Neutrophil (primary cell): Measurements from ENCODE around the gene RALY.

Experiments
- H3K27ac ChIP-seq: fragments of 200-600 bp; sonication (generic); 2 replicates; pipeline ENCODE4 v1.5.1; 2016; ENCODE audit warnings: mild to moderate bottlenecking, moderate library complexity
- H3K27me3 ChIP-seq: fragments of 200-600 bp; sonication (generic); 2 replicates; pipeline ENCODE4 v1.6.0; 2016; ENCODE audit warnings: mild to moderate bottlenecking
- H3K36me3 ChIP-seq: fragments of 200-600 bp; sonication (generic); 2 replicates; pipeline ENCODE4 v1.5.1; 2017
- H3K4me1 ChIP-seq, 2 experiments: fragments of 200-600 bp in 1 of 2; sonication (generic) in 1 of 2; 1 replicate in 1 of 2; 2 replicates in 1 of 2; pipeline versions ENCODE4 v1.5.1 to v1.6.1; 2013 to 2016; ENCODE audit warnings: low read depth in 1 of 2, low read length in 1 of 2, mild to moderate bottlenecking in 1 of 2, moderate library complexity in 1 of 2; ENCODE audit not compliant: control insufficient read depth in 1 of 2, insufficient read depth in 1 of 2
- H3K4me3 ChIP-seq, 2 experiments: fragments of 200-600 bp in 1 of 2; sonication (generic) in 1 of 2; 1 replicate in 1 of 2; 2 replicates in 1 of 2; pipeline ENCODE4 v1.5.1; 2013 to 2016; ENCODE audit warnings: low read depth in 1 of 2, low read length in 1 of 2, mild to moderate bottlenecking in 1 of 2, moderate library complexity in 1 of 2
- H3K9me3 ChIP-seq: fragments of 200-600 bp; sonication (generic); 2 replicates; pipeline ENCODE4 v1.5.1; 2016
- TF ChIP-seq, protein P1 (sequence below): fragments of 200-600 bp; sonication (generic); IDR thresholded peaks from 2 replicates; pipeline ENCODE4 v1.5.1; 2016; ENCODE audit warnings: antibody characterized with exemption

Gene RALY

DNA sequence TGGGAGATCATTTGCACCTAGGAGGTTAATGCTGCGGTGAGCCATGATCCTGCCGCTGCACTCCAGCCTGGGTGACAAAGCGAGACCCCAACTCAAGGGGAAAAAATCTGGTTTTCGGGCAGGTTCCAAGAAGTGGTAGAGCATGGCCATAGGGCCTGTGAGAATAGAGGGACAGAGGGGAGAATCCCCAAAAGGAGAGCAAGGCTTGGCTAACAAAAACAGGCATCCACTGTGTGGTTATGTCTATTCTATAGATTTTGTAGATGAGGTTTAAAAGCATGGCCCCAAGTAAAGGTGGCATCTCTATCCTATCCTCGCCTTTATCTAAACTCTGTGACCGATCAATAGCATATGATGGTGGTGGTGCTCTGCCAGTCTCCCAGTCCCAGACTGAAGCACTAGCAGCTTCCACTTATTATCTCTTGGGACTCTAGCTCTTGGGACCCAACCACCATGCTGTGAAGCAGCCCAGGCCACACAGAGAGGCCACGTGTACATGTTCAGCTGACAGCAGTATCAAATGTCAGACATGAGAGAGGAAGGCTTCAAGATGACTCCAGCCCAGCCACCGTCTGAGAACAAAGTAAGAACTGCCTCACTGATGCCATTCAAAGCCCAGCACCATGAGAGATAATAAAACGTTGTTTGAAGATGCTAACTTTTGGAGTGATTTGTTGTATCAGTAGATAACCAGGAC, 90.7 kb downstream of the RALY start:
- TF ChIP-seq, protein P1, sequence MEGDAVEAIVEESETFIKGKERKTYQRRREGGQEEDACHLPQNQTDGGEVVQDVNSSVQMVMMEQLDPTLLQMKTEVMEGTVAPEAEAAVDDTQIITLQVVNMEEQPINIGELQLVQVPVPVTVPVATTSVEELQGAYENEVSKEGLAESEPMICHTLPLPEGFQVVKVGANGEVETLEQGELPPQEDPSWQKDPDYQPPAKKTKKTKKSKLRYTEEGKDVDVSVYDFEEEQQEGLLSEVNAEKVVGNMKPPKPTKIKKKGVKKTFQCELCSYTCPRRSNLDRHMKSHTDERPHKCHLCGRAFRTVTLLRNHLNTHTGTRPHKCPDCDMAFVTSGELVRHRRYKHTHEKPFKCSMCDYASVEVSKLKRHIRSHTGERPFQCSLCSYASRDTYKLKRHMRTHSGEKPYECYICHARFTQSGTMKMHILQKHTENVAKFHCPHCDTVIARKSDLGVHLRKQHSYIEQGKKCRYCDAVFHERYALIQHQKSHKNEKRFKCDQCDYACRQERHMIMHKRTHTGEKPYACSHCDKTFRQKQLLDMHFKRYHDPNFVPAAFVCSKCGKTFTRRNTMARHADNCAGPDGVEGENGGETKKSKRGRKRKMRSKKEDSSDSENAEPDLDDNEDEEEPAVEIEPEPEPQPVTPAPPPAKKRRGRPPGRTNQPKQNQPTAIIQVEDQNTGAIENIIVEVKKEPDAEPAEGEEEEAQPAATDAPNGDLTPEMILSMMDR, result no peak
- Histone ChIP-seq H3K27ac (no peak overlapping the region), H3K27me3 (no peaks in the 10 kb centered on the region), H3K9me3 (no peaks in the 10 kb centered on the region), H3K4me3 (no peak overlapping the region), H3K4me1 (no peaks in the 10 kb centered on the region), H3K36me3 (peaks cover 96% of the 10 kb centered on the region)

DNA sequence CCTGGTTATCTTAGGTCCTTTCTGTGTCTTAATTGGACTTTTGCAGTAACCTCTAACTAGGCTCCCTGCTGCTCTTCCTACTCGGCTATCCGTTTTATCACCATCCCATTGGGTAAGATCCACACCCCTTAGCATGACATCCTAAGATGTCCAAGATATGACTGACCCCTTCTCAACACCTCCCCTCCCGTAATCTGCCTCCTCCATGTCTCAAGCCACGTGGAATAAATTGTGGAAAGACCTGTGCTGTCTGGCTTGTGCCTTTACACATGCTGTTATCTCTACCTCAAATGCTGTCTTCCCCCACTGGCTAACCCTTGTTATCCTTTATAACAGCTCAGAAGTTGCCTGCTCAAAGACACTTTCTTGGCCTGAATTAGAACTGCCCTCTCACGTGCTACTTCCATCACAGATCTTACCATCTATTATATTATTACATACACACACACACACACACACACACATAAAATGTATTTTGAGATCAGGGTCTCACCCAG, 91.9 kb downstream of the RALY start:
- Histone ChIP-seq H3K27me3 (no peaks in the 10 kb centered on the region), H3K27ac (no peak overlapping the region), H3K4me1 (no peaks in the 10 kb centered on the region), H3K4me3 (no peak overlapping the region), H3K36me3 (peaks cover 96% of the 10 kb centered on the region), H3K9me3 (no peaks in the 10 kb centered on the region)
- TF ChIP-seq, protein P1, result no peak

DNA sequence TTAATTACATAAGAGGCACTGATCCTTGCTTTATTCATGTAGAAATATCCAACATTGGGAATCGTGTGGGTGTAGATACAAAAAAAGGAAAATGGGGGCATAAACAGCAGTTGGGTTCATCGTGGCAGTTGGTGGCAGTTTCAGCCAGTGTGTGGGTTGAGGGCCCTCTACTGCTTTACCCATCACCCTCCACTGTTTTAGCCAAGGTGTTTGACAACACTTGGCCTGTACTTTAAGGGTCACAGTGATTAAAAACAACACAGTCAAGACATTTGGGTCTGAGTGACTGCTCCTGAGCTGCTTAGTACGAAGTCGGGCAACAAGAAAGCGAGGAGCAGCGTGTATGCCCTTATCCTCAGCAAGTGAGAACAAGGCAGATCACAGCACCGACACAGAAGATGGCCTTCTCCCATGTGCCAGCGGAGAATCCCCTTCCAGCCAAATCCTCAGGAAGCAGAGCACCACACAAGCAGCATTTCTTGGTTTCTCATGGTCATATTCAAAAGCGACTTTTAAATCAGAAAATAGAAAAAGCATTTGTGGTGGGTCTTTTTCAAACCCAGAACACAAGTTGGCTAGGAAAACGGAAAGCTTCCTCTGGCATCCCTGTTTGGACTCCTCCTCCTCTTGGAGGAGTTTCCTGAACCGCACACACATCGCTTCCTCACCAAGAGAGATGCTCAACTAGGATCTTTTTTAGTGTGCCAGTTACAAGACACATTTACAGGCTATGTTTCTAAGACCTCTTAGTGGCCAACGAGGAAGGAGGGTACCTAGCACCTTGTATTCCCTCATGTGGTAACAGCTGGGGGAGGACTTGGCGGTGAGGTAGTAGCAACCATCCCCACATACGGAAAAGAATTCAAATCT, 94.8 kb downstream of the RALY start:
- Histone ChIP-seq H3K4me3 (no peak overlapping the region), H3K36me3 (peaks cover 92% of the 10 kb centered on the region)

DNA sequence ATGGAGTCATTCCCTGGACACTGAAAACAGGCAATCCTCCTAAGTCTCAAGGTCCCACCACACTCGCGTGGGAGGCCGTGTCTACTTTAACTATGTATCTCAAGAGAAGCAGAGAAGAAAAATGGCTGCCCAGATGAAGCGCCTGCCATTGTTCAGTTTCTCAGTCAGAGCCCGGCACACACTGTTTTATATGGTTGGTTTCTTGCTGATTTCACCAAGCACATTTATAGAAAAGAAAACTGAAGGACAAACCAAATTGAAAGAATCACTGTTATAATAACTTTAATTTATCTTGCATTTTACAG, 95.4 kb downstream of the RALY start:
- no peaks in the 10 kb centered on the region for H3K4me1 ChIP-seq
- H3K27me3 ChIP-seq, result no peaks in the 10 kb centered on the region
- TF ChIP-seq, protein P1, result no peak
- no peak overlapping the region for H3K27ac ChIP-seq
- H3K9me3 ChIP-seq, result no peaks in the 10 kb centered on the region
- H3K36me3 ChIP-seq, result peaks cover 92% of the 10 kb centered on the region
- H3K4me3 ChIP-seq, result no peak overlapping the region

More for the DNA sequence above, 94.8 kb downstream of the RALY start:
- Histone ChIP-seq H3K4me1 (no peaks in the 10 kb centered on the region), H3K27me3 (no peaks in the 10 kb centered on the region), H3K27ac (no peak overlapping the region), H3K9me3 (no peaks in the 10 kb centered on the region)
- TF ChIP-seq, protein P1, result no peak

DNA sequence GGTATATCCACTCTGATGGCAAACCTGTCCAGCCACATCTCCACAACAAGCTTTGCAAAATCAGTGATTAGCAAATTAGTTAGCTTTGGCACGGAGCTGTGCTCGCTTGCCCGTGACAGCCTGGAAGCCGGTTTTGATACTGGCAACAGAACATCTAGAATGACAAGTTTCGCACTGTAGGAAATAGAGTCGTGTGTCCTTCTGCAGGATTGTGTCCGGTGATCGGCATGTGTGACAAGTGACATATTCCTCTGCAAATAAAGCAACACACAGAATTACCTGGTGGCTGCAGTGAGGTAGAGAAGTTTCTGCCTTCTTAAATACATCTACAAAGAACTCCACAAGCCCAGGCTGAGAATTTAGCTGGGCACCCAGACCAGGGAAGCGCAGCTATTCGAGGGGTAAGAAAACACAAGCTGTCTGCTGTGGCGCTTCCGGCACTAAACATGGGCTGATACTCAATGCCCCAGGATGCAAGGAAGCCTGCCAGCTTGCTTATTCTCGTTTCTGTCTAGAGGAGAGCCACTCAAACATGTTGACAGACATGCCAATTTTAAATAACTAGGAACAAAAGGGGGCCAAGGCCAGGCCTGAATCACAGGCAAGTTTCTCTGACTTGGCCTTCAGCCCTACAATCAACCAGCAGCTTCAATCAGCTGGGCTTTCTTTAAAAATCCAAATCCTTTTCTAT, 96.1 kb downstream of the RALY start:
- TF ChIP-seq, protein P1, result no peak
- Histone ChIP-seq H3K9me3 (no peaks in the 10 kb centered on the region), H3K4me3 (no peak overlapping the region), H3K27me3 (no peaks in the 10 kb centered on the region), H3K4me1 (no peaks in the 10 kb centered on the region), H3K27ac (no peak overlapping the region), H3K36me3 (peaks cover 92% of the 10 kb centered on the region)
